HG03135 (cell line): ENCODE measurements around the gene AAR2.

Experiments
- ATAC-seq: cut with Tn5 transposase; IDR thresholded peaks from one replicate; pipeline ENCODE4 v1.9.1; 2021; ENCODE audit warnings: mild to moderate bottlenecking, moderate library complexity; ENCODE audit not compliant: unreplicated experiment

AAR2 gene

GRCh38 chr20:36218380-36219064, 17.8 kb upstream of the AAR2 start:
- ATAC-seq: no peak

- ATAC-seq: no peak
Observed at GRCh38 chr20:36219671-36220220, 16.5 kb upstream of the AAR2 start.

- ATAC-seq: no peak
Observed at GRCh38 chr20:36225666-36226065, 10.6 kb upstream of the AAR2 start.

- ATAC-seq: no peak
Observed at GRCh38 chr20:36228770-36229169, 7.5 kb upstream of the AAR2 start.

GRCh38 chr20:36230019-36230418, 6.3 kb upstream of the AAR2 start:
- no peak for ATAC-seq

GRCh38 chr20:36231331-36231730, 4.9 kb upstream of the AAR2 start:
- no peak for ATAC-seq

GRCh38 chr20:36234771-36235320, 1.4 kb upstream of the AAR2 start:
- ATAC-seq: no peak

- ATAC-seq: no peak
Observed at GRCh38 chr20:36236786-36237121, 476 bp downstream of the AAR2 start.

GRCh38 chr20:36237477-36237876, 1.2 kb downstream of the AAR2 start:
- no peak for ATAC-seq

GRCh38 chr20:36238153-36238552, 1.9 kb downstream of the AAR2 start:
- ATAC-seq: no peak

GRCh38 chr20:36238760-36239159, 2.5 kb downstream of the AAR2 start:
- no peak for ATAC-seq

- ATAC-seq: no peak
Observed at GRCh38 chr20:36240076-36240475, 3.8 kb downstream of the AAR2 start.

GRCh38 chr20:36241678-36242077, 5.4 kb downstream of the AAR2 start:
- ATAC-seq: no peak

GRCh38 chr20:36243726-36244125, 7.4 kb downstream of the AAR2 start:
- ATAC-seq: no peak

- no peak for ATAC-seq
Observed at GRCh38 chr20:36246401-36246800, 10.1 kb downstream of the AAR2 start.

GRCh38 chr20:36248836-36249235, 12.6 kb downstream of the AAR2 start:
- no peak for ATAC-seq

GRCh38 chr20:36249450-36249849, 13.2 kb downstream of the AAR2 start:
- ATAC-seq: no peak

GRCh38 chr20:36251426-36251825, 15.1 kb downstream of the AAR2 start:
- ATAC-seq: no peak

GRCh38 chr20:36252511-36252910, 16.2 kb downstream of the AAR2 start:
- ATAC-seq: no peak

GRCh38 chr20:36253036-36253435, 16.8 kb downstream of the AAR2 start:
- no peak for ATAC-seq

GRCh38 chr20:36254076-36254475, 17.8 kb downstream of the AAR2 start:
- ATAC-seq: no peak

GRCh38 chr20:36255445-36255844, 19.2 kb downstream of the AAR2 start:
- ATAC-seq: no peak
